Ovary (tissue), 9 donors: Measurements from ENCODE around the gene CTNNA3. TPM values are rescaled to one million over a fixed set of nuclear protein-coding genes. Genes with fewer than 3 reads are reported as not detected.

Experiments
- DNase-seq, 5 donors: peaks; one replicate each; pipeline ENCODE4 v3.0.0-alpha.2; 2019 to 2020
- H3K27ac ChIP-seq, 2 donors: fragments of 200-600 bp; one replicate each; pipeline versions ENCODE4 v1.5.1 to v1.8.0; 2019 to 2022
- H3K27me3 ChIP-seq: fragments of 200-600 bp; one replicate; pipeline ENCODE4 v1.8.0; 2022
- H3K36me3 ChIP-seq: fragments of 200-600 bp; sonication (generic); one replicate; pipeline ENCODE4 v1.5.1; 2019
- H3K4me1 ChIP-seq: one replicate; pipeline ENCODE4 v1.8.1; 2013; ENCODE audit warnings: mild to moderate bottlenecking, moderate library complexity; ENCODE audit not compliant: insufficient read depth
- H3K4me3 ChIP-seq: fragments of 200-600 bp; sonication (generic); one replicate; pipeline ENCODE4 v1.5.1; 2017
- H3K9me3 ChIP-seq, 2 donors: fragments of 200-600 bp in 1 of 2; sonication (generic) in 1 of 2; one replicate each; pipeline versions ENCODE4 v1.5.1 to v1.8.1; 2013 to 2019; ENCODE audit warnings: mild to moderate bottlenecking in 1 of 2, moderate library complexity in 1 of 2
- EP300 ChIP-seq: sonication (generic); formaldehyde crosslinking; IDR thresholded peaks from one replicate; pipeline ENCODE4 v1.6.1; 2017; ENCODE audit warnings: antibody characterized with exemption
- POLR2A ChIP-seq: fragments of 450-650 bp; IDR thresholded peaks from one replicate; pipeline ENCODE4 v1.6.1; 2017; ENCODE audit warnings: antibody characterized with exemption, mild to moderate bottlenecking, moderate library complexity
- WGBS, 3 donors: extraction: QIAGEN DNeasy Blood & Tissue Kit in 1 of 3; methylation state at CpG; one replicate each; pipeline versions ENCODE4 v1.1.5 to v1.1.7; 2013 to 2017; 5-methylcytosine and 5-hydroxymethylcytosine counted together
- intact Hi-C, 4 donors: fragments of 100-400 bp; cut with DNase I; formaldehyde crosslinking; loops; one replicate each; pipeline versions ENCODE4 v1.11.0 to v1.15.1; 2022 to 2023
- polyA plus RNA-seq, 2 donors: library from polyadenylated mRNA; stranded (reverse); fragments of 200-250 nt in 1 of 2; fragments of 350-450 nt in 1 of 2; fragmentation: Illumina TruSeq in 1 of 2; extraction: RNeasy Lipid Tissue Mini Kit (QIAGEN cat#74804) in 1 of 2; gene quantifications; one replicate each; pipeline ENCODE4 v1.2.3, GENCODE V29; 2013 to 2014
- total RNA-seq, 7 donors: library from RNA; depleted of rRNA in 2 of 7; stranded (reverse); fragments of >200 nt in 2 of 7; fragmentation: NEBNext Ultra II Directional in 3 of 7; extraction: Animal tissue kit (Norgen Biotek cat#: 25700) in 3 of 7; gene quantifications; one replicate each; pipeline versions ENCODE4 v1.1.0 to v1.2.4, GENCODE V29; 2016 to 2023
- TF ChIP-seq, protein P1 (sequence below), 3 donors: fragments of 450-650 bp in 2 of 3; fragments of 200-600 bp in 1 of 3; IDR thresholded peaks; one replicate each; pipeline versions ENCODE4 v1.5.1 to v1.8.0; 2016 to 2022; ENCODE audit warnings: antibody characterized with exemption in 3 of 3, mild to moderate bottlenecking in 1 of 3
- donor health status: DM: no; HTN: no; CAD: no; lungs with moderate emphysema.
- donor health status: DM: no; HTN: no; CAD: no.
- donor health status: Bipolar disorder and iron deficiency.
- donor health status: DM: yes; HTN: yes; CAD: no.
- donor health status: DM: no; HTN: no; CAD: no.
- donor health status: DM: yes; HTN: yes; CAD: no.

The CTNNA3 gene
- total and polyA plus RNA-seq, 9 donors = 1.9 to 9.7 (median 4.0) TPM

DNA sequence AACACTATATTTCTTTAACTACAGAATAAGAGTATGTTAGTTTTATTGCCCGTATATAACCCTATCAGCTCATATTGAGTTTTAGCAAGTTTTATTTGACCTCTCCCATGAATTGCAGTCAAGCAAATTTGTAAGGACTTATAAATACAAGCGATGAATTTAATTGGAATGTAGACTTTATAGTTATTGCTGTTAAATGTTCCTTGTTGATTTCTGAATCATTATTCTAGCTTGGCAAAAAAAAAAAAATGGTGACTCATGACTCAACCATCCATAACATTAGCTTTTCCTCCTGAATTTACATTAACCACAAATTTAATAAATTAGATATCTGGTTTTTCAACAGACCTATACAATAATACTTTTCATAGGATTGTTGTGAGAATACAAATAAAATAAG lies 1104.1 kb downstream of the CTNNA3 start:
- no peaks in the 10 kb centered on the region for H3K27me3 ChIP-seq
- H3K4me3 ChIP-seq = no peak overlapping the region
- H3K36me3 ChIP-seq = no peaks in the 10 kb centered on the region
- H3K27ac ChIP-seq = no peak overlapping the region
- 54 to 66% (median 55%) methylated on average over 2 of the region's 2 CpGs for WGBS, 3 donors
- H3K4me1 ChIP-seq = no peaks in the 10 kb centered on the region
- H3K9me3 ChIP-seq = no peaks in the 10 kb centered on the region
- DNase-seq = no peak
- intact Hi-C loops = no loop called here
- TF ChIP-seq, protein P1, sequence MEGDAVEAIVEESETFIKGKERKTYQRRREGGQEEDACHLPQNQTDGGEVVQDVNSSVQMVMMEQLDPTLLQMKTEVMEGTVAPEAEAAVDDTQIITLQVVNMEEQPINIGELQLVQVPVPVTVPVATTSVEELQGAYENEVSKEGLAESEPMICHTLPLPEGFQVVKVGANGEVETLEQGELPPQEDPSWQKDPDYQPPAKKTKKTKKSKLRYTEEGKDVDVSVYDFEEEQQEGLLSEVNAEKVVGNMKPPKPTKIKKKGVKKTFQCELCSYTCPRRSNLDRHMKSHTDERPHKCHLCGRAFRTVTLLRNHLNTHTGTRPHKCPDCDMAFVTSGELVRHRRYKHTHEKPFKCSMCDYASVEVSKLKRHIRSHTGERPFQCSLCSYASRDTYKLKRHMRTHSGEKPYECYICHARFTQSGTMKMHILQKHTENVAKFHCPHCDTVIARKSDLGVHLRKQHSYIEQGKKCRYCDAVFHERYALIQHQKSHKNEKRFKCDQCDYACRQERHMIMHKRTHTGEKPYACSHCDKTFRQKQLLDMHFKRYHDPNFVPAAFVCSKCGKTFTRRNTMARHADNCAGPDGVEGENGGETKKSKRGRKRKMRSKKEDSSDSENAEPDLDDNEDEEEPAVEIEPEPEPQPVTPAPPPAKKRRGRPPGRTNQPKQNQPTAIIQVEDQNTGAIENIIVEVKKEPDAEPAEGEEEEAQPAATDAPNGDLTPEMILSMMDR (IDR thresholded peaks at IDR 0.05) = no peak
- TF ChIP-seq POLR2A = no peak
- TF ChIP-seq EP300 = no peak

DNA sequence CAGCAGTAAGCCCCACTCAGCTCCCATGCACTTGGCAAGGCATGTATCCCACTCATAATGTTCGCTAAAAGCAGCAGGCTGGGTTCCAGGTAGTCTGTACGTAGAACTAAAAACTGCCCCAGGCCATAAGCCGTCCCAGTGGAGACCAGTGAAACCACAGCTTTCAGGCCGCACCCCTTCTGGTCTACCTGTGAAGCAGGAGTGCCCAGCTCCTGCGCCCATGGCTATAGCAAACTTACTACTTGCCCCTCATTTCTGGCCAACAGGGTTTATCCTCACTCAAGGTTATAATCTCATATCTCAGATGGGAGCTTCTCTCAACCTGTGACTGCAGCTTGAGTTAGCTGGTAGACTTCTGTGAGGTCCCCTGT lies 1108.3 kb downstream of the CTNNA3 start:
- DNase-seq = no peak
- intact Hi-C loops = no loop called here
- H3K9me3 ChIP-seq = no peaks in the 10 kb centered on the region
- no peak overlapping the region for H3K27ac ChIP-seq
- TF ChIP-seq, protein P1 (IDR thresholded peaks at IDR 0.05) = no peak
- TF ChIP-seq POLR2A (no peak), EP300 (no peak)
- H3K36me3 ChIP-seq = no peaks in the 10 kb centered on the region
- H3K4me3 ChIP-seq = no peak overlapping the region
- no peaks in the 10 kb centered on the region for H3K27me3 ChIP-seq
- no peaks in the 10 kb centered on the region for H3K4me1 ChIP-seq
- WGBS, 3 donors = 83 to 93% (median 92%) methylated on average over 5 of the region's 5 CpGs

DNA sequence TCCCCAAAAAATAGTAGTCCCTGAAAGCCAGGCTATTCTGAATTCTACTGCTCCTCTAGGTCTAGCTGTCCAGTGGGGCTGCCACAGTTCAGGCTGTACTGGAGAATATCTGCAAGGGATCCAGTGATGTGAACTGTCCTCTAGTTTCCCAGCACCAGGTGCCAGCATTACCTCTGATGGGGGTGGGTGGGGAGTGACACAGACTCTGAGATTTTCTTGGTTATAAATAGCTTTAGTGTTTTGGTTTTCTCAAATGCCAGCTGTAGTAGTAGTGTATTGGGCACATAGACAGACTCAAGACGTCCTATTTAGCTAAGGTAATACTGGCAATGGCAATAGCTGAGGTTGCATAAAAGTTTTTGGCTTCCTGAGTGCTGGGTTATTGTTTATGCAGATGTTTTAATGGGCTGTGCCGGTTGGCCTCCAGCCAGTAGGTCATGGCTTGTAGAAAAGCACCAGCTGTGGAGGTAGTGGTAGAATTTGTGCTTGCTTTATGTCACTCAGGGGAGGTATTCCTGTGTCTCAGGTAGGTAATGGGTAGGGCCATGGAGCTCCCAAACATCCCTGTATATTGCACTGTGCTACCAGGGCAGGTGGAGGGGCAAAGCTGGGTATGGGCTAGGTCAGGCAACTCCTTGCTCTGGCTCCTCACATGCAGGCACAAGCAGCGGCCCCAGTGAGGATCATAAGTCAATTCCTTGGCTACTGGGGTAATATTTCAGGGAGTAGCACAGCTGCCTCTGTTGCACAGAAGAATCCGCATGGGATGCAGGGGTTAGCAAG lies 1108.9 kb downstream of the CTNNA3 start:
- no peak overlapping the region for H3K4me3 ChIP-seq
- WGBS, 3 donors = 56 to 60% (median 58%) methylated on average over 4 of the region's 4 CpGs
- no peaks in the 10 kb centered on the region for H3K4me1 ChIP-seq
- TF ChIP-seq EP300 = no peak
- TF ChIP-seq, protein P1 (IDR thresholded peaks at IDR 0.05) = no peak
- no peak for TF ChIP-seq POLR2A
- no peaks in the 10 kb centered on the region for H3K9me3 ChIP-seq
- H3K27me3 ChIP-seq = no peaks in the 10 kb centered on the region
- no peak overlapping the region for H3K27ac ChIP-seq
- DNase-seq = no peak
- H3K36me3 ChIP-seq = no peaks in the 10 kb centered on the region
- intact Hi-C loops = no loop called here

DNA sequence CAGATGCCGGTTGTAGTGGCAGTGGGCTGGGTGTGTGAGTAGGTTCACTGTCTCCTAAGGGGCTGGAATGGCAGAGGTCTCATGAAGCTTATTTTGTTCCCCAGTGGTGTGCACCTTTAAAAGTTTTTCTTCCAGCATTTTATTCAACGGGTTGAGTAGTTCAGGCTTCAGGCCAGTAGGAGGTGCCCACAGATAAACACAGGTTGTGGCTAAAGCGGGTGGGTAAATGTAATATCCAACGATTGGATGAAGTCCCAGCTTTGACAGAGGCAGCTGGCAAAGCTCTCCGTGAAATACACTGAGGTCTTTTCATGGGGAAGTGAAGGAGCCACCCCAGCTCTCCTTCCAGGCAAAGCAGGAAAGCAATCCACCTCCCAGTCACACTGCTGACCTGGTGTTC lies 1109.9 kb downstream of the CTNNA3 start:
- WGBS, 3 donors = 51 to 55% (median 51%) methylated on average over 5 of the region's 5 CpGs
- intact Hi-C loops = no loop called here
- Histone ChIP-seq H3K27me3 (no peaks in the 10 kb centered on the region), H3K36me3 (no peaks in the 10 kb centered on the region), H3K4me1 (no peaks in the 10 kb centered on the region), H3K27ac (no peak overlapping the region), H3K4me3 (no peak overlapping the region), H3K9me3 (no peaks in the 10 kb centered on the region)
- no peak for DNase-seq
- TF ChIP-seq, protein P1 (IDR thresholded peaks at IDR 0.05) = no peak
- TF ChIP-seq POLR2A = no peak
- TF ChIP-seq EP300 = no peak
